Measurements from ENCODE around the gene KIRREL3.
"Not testable (repeated sequence)": the region's sequence is repeated elsewhere in the genome, so short reads cannot be mapped to it uniquely, and the experiment has no call there.

KIRREL3 gene

DNA sequence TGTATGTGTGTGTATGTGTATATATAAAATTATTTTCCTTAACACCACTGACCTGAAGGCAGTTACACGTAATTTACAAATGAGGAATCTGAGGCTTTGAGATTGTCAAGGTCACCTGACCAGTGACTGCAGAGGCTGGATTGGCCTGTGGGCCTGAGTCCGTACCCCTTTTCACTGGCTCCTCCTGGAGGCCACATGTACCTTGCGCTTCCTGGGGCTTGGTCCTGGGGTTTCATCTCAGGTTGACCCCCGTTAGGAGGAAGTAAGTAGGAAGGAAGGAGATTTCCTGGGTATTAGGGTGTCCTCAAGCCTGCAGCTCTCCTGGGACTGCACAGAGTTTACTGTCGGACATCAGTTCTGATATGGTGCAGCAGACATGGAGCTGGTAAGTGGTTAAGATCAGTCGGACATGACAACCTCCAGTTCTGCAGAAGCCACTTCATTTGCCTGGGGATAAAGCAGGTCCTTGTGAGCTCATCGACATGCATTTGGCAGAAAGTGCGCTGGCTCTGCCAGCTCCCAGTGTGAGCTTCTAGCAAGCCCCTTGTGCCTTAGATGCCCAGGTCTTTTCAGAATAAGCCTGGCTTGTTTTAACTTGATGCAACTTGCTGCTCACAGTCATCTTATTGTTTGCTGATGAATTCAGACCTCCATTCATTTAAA is 608.5 kb downstream of the KIRREL3 start:
- no peak for DNase-seq

DNA sequence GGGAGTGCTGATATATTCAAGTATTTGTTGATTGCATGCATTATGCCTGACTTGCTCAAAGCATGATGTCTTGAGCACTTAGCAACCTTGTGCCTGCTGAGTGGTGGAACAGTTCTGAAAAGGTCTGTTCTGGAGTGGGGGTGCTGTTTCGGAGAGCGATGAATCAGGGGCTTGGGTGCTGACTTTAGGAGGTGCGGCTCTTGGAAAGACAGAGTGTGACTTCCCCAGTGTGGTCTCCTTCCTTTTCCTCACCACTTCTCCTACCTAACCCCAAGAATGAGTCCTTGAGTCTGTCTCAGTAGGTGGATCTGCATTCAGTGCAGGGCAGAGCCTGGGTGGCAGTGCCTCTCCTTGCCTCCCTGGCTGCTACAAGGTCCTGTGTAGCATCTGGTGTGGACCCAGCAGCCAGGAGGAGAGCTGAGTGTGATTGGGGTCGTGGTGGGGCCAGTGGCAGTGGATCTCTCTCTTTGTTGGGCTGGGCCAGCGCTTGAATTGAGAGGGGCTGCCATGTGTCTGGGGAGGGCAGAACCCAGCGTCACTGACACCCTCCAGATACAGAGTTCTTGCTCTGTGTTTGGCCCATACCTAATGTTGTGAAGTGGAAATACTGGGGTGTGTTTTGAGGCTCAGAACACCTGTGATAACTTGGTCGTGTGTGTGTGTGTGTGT is 609.1 kb downstream of the KIRREL3 start:
- no peak for DNase-seq

DNA sequence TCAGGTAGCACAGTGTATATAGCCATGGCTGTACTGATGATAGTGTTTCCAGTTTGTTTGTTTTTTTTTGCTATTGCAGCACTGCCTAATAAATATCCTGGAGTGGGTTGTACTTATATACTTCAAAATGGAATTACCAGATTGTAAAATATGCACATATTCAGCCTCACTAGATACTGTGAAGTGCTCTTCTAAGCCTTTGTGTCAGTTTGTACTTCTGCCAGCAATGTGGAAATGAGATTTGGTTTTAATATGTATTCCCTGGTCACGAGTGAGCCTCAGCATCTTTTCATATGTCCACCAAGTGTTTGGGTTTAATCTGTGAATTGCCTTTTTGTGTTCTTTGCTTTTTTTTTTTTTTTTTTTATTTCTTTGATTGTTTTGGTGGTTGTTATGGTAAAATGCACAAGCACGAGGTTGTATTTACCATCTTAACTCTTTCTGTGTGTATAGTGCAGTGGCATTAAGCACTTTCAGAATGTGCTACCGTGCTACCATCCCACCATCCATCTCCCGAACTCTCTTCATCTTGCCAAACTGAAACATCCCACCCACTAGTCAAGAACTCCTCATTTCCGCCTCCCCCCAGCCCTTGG is 610.2 kb downstream of the KIRREL3 start:
- DNase-seq = no peak

DNA sequence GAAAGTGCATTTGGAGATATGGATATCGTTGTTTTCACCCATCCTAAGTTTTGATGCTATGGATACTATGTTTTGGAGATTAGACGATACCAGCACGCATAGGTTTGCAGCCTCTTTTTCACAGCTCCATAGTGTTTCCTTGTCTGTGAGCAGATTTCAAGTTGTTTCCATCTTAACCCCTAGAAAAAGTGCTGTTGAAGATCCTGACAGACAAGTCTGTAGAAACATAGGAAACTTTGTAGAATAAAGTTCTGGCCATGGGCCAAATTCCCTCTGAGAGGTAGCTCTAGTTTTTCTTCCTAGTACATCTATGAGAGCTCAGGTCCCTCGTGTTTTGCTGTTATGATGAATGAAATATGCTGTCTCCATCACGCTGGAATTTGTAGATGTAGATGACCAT is 612.7 kb downstream of the KIRREL3 start:
- DNase-seq = no peak

DNA sequence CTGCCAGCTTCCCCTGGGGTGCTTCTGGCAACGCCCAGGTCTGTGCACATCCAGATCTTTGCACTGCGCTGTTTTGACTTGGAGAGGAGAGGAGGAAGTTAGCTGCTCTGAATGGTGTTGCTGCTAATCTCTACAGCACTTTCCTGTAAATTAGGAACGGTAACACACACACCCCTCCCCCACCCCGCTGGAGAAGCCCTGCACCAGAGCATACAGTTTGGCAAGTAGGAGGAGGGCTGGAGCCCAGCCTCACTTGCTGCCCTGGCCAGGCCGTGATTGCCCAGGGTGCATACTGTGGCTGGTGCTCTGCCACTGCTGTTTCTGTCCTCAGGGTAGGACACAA is 613.9 kb downstream of the KIRREL3 start:
- DNase-seq = not testable (repeated sequence)

DNA sequence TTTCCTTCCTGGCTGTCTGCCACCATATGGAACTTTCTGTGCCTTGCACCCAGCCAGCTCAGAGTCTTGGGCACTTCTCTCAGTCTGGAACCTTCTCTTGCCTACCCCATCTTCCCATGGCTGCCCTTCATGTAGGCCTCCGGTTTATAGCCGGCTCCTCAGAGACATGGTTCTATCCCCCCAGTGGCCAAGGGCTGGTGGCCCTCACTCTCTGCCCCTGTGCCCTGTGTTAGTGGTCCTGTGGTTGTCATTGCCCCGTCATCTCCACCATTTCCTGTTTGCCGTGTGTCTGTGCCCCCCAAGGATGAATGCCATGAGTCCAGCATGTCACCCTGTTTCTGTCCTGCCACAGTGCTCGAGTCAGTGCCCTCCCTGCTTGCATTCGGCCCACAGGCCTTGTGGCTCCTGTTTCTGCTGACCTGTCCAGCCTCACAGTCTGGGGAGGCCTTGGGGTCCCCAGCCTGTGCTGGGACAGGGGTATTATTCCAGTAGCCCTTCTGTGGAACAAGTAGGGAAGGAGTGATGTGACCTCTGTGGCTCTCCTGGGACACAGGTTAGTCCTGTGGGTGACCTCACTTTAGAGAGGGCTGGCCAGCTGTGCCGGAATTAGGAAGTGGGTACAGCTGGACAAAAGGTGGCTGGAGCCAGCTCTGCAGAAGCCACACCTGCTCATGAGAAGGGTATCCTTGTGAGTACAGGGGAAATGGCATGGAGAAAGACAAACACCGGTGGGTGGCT is 614.4 kb downstream of the KIRREL3 start:
- DNase-seq = no peak

DNA sequence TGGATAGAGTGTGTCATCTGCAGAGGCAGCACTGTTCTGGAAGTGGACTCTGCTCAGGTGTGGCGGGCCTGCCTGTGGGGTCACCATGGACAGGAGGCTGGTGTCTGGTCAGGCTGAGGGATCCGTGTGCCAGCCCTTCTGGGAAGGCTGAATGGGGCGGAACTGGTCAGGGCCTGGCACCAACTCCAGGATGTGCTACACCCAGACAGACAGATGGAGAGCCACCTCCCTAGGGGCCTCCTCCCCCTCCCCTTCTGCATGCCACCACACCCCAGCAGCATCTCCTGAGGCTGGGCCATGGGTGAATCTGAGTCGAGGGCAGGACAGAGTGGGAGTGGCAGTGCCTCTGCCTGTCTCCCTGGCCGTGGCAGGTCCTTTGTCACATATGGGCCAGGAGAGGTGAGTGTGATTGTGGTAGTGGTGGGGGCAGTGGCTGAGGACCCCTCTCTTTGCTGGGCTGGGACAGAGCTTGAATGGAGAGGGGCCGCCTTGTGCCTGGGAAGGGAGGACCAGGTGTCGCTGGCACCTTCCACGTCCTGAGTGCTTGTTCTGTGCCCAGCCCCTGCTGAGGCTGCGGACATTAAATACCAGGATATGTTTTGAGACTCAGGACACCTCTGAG is 616.0 kb downstream of the KIRREL3 start:
- DNase-seq = no peak

DNA sequence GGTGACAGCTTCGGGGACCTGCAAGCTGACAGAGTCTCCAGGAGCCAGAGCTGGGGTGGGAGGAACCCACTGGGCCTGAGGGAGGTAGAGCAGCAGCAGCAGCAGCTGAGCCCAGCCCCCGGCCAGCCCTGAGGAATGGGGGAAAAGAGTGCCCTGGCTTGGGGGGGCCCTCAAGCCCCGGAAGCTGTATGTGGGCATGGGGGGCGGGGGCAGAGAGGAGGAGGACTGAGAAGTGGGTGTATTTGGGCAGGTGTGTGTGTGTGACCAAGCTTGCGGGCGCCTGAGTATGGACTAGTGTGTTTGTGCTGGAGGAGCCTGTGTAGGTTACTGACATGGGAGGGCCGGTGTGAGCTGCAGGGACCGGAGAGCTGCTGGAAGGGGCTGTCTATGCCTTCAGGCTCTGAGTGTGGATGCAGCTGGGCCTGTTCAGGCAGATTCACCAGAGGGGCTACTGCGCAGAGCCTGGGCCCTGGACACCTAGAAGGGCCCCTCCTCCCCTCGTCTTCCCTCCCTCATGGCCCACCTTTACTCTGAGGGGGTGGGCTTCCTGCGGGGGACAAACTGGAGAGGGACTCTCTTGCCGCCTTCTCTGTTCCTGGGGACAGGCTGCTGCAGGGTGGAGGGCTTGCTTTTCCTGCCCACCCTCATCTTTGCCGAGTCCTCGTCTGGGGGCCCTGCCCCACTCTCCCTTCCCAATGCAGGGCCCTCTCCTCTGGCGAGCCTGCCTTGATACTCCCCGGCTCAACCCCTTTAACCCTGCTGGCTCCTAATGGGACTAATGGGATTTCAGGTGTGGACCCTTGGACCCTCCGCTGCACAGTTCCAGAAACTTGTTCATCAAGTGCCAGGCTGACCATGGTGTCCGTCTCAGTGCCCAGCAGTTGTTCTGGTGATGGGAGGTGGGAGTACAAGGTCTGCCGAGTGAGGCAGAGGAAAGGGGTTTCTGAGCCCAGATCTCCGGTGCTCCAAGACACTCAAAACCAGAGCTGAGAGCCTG is 616.9 kb downstream of the KIRREL3 start:
- DNase-seq = no peak

DNA sequence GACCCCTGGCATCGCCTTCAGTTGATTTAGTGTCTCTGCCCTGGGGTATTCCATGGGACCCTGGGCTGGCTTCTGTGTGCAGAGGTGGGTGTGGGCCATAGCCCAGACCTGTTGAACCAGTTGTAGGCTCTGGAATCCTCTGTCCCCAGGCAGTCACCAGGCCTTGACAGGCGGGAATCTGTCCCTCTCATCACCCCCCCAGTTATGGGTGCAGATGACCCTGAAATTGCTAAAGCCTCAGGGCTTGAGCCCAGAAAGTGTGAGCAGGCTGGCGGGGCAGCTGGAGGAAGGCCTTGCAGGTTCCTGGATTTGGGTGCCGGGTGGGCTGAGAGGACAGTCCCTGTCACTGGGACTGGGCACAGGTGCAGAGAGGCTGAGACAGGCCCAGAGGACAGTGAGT is 617.9 kb downstream of the KIRREL3 start:
- not testable (repeated sequence) for DNase-seq

DNA sequence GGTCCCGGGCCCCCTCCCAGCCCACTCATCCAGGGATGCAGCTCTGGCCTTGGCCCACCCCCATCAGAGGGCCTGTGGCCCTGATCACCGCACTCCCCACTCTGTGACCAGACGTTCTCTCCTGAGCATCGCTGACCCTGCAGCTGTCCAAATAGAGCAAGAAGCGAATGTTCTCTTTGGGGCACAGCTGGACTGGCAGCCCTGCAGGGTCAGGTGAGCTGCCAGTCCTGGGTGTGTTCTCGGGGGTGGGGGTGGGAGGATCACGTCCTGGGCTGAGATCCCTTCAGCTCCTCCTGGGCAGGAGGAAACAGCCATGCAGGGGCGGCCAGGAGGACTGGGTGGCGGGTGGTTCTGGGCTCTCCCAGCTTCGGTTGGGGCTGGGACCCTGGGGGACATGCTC is 618.6 kb downstream of the KIRREL3 start:
- not testable (repeated sequence) for DNase-seq

DNA sequence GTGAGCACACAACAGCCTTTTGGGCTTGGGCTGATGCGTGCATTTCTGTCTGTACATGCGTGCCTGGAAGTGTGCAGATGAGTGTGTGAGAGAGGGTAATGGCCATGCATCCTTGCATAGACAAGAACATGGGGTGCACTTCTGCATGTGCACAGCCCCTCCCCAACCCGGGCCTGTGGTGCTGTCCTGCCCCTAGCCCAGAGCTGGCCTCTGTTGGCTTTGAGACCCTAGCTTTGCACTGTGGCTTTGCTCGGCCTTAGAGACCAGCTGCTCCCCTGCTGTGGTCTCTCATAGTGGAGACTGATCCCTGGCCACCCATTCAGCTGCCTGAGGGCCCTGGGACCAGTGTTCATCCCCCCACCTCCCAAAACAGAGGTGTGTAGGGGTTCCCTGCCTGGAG is 619.7 kb downstream of the KIRREL3 start:
- no peak for DNase-seq

DNA sequence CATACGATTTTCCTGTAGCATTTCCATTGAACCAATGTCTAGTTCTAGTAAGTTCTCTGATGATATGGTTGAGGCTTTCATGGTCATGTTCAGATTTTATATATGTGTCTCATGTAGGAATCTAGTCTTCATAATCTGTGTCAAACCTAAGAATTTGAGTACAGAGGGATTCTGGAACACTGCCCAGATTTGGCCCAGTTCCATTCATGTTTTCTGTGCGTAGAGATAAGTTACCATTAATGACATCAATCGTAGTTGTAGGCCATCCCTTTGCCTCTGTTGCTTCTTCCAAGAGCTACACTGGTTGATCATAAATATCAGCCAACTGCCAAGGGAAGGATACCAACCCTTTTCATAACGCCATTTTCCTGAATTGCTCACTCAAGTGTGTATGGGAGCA is 621.8 kb downstream of the KIRREL3 start:
- no peak for DNase-seq

DNA sequence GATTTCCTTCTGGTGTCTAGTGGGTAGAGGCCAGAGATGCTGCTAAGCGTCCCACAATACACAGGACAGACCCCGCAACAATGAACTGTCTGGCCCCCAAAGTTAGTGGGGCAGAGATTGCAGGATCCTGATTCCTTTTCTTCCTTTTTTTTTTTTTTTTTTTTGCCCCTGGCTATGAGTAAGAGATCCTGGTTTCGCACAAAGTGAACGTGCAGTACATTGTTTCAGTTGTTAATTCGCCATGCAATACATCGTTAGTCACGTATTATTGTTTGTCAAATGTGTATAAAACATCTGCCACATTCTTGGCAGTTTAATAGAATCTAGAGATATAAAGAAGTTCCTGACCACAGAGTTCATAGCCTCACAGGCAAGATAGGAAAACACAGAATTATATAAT is 624.8 kb downstream of the KIRREL3 start:
- DNase-seq = no peak

DNA sequence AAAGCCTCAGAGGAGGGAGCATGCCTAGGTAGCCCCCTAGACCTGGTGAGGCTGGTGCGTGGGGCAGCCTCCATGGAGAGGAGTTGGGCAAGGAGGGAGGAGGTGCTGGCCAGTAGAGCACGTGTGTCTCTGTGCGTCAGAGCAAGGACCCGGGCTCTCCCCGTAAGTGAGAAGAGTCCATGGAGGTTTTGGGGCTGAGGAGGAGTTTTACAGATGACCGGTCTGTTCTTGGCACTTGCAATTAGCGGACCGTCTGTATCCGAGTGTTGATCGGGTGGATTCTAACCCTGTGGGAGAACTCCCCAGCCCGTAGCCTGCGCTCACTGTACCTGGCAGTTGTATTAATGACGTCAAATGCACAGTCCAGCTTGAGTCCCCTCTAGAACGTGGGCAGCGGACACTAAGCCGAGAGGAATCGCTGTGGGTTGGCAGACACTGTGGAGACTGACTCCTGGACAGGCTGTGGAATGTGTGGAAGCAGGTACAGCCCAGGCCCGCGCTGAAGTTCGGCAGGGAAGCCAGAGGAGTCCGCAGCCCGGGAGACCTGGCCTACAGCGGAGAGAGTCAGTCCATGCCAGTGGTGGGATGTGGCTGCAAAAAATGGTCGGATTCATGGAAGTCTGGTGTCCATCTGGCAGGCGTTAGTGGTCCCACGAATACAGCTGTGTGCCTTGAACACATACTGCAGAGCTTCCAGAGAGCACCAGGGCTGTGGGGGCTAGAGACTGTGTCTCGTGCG is 625.8 kb downstream of the KIRREL3 start:
- DNase-seq = not testable (repeated sequence)

DNA sequence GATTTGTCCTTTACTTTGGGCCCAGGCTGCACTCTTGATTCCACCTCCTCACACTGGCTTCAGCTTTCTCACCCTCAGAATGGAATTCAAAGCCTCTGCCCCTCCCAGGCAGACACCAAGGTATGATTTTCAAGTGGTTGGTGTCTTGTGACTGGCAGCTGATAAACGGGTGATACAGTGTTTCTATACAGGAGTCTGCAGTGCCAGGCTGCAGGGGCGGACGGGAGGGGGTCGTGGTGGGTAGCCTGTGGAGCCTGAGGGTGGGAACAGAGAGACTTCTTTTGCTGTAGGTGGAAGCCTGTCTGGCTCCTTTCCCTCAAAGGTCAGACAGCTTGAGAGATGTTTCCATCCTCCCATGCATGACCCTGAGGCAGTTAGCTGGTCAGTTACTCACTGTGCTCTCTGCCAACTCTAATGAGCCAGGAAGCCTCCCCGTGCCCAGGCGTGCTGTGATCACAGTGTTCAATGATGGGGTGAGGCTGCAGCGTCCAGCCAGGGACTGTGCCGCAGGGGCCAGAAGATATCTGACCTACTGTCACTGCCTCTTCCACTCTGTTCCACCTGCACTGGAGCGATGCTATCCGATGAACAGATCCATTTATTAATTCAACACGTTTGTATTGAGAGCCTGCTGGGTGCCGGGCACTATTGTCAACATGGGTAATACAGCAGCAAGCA is 627.0 kb downstream of the KIRREL3 start:
- not testable (repeated sequence) for DNase-seq

Measured in effector CD4-positive, alpha-beta T cell (primary cell).